ENCODE data around the gene LSP1.
"Not testable (repeated sequence)": the region's sequence is repeated elsewhere in the genome, so short reads cannot be mapped to it uniquely, and the experiment has no call there.

Gene LSP1

GRCh38 chr11:1852877-1853276 is at the start of gene LSP1:
Gene LSP1 (plus strand): TSS chr11:1853084. CDS start chr11:1853145, 61 bp downstream.
- no peak for DNase-seq

- DNase-seq, result no peak
Measured at GRCh38 chr11:1803246-1803645, 49.6 kb upstream of the LSP1 start.

GRCh38 chr11:1803835-1804519 is 48.9 kb upstream of the LSP1 start:
- not testable (repeated sequence) for DNase-seq

DNA sequence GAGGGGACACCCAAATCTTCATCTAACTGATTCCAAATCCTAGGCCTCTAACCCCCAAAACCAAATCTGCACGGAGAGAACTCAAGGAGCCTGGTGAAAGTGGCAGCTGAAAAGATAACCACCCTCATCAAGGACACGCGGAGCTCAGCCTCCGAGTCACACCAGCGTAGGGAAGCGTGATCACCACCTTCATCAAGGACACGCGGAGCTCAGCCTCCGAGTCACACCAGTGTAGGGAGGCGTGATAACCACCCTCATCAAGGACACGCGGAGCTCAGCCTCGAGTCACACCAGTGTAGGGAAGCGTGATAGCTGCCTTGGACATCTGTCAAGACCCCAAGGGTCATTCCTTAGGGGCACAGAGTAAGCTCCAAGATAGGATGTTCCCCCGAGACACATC is 47.4 kb upstream of the LSP1 start:
- no peak for DNase-seq

DNA sequence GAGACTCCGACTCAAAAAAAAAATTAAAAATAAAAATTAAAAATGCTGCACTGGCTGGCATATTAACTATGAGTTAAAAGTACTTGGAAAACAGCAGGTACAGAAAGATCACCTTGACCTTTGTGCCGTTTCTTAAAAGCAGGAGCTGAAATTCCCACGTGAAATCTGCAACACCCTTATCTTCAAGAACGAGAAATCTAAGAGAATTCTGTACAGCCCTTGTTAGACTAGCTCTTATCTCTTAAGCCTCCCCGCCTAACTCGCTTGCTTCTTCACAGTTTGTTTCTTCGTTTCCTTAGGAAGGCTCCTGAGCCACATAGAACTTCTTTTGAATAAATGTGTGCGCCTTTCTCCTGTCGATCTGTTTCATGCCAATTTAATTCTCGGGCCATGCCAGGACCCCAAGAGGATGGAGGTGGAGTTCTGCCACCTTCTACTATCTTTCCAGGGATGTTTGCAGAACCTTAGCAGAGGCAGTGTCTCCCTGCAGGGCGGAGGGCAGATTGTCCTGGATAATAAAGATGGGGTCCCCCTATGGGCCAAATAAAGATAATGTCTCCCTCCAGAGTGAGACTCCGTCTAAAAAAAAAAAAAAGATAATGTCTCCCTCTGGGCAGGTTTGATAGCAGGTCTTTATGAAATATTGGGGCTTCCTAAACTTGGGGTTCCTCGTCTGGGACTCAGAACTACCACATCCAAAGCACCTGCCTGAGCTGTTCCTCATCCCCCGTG is 45.5 kb upstream of the LSP1 start:
- DNase-seq, result no peak

GRCh38 chr11:1810761-1811160 is 42.1 kb upstream of the LSP1 start:
- no peak for DNase-seq

- no peak for DNase-seq
Measured at GRCh38 chr11:1812274-1812673, 40.6 kb upstream of the LSP1 start.

- no peak for DNase-seq
Measured at GRCh38 chr11:1812801-1813200, 40.1 kb upstream of the LSP1 start.

GRCh38 chr11:1813356-1813755 is 39.5 kb upstream of the LSP1 start:
- DNase-seq, result not testable (repeated sequence)

DNA sequence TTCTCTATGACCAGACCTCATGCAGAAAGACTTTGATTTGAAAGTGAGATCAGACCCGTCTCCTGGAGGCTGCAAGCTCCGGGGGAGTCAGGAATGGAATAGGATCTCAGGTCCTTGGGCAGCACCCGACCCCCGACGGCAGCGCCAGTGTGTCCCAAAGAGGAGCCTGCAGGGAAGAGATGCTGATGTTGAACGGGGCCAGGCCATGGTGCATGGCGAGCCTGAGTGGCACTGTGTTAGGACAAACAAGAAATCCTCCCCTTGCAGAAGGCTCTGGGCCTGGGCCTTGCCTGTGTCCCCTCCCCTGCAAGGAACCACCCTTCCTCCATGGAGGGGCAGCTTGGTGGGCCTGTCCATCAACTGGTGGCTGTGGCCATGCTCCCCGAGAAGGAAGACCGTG is 38.2 kb upstream of the LSP1 start:
- DNase-seq, result no peak

- DNase-seq, result no peak
Measured at GRCh38 chr11:1815311-1815710, 37.6 kb upstream of the LSP1 start.

DNA sequence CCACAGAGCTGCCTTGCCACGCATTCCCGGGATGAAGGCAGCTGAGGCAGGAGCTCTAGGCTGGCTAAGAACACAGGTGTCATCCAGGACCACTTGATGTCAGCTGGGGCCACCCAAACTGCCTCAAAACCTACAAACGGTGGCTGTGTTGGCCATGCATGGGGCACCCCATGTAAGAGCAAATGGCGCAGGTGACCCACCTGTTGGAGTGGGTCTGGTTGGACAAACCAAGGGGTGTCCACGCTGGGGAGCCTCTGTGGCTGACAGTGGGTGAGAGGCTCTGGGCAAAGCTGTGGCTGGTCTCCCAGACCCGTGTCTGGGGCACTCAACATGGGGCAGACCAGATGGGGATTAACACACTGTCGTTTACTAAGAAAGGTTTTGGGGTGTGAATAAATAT is 37.1 kb upstream of the LSP1 start:
- DNase-seq, result no peak

DNA sequence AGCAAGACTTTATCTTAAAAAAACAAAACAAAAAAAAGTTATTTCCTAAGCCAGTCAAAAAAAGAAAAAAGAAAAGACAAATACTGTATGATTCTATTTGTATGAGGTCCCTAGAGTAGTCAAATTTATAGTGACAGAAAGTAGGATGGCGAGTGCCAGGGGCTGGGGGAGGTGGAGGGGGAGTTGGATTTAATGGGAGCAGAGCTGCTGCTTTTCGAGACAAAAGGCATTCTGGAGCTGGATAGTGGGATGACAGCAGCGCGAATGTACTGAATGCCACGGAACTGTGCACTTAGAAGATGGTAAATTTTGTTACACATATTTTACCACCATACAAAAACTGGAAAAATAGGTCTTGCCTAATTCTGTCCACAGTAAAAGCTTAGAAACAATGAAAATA is 35.9 kb upstream of the LSP1 start:
- DNase-seq, result no peak

- DNase-seq, result no peak
Measured at GRCh38 chr11:1817511-1817910, 35.4 kb upstream of the LSP1 start.

GRCh38 chr11:1819074-1819473 is 33.8 kb upstream of the LSP1 start:
- DNase-seq, result no peak

GRCh38 chr11:1820463-1821325 is 32.2 kb upstream of the LSP1 start:
- DNase-seq, result peak; percentile 31

DNA sequence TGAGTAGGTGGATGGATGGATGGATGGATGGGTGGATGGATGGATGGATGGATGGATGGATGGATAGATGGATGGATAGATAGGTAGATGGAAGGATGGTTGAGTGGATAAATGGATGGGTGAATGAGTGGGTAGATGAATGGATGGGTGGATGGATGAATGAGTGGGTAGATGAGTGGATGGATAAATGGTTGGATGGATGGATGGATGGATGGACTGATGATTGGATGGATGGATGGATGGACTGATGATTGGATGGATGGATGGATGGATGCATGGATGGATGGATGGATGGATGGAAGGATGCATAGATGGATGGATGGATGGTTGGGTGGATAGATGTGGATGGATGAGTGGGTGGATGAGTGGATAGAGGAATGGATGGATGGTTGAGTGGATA is 31.3 kb upstream of the LSP1 start:
- DNase-seq, result no peak

DNA sequence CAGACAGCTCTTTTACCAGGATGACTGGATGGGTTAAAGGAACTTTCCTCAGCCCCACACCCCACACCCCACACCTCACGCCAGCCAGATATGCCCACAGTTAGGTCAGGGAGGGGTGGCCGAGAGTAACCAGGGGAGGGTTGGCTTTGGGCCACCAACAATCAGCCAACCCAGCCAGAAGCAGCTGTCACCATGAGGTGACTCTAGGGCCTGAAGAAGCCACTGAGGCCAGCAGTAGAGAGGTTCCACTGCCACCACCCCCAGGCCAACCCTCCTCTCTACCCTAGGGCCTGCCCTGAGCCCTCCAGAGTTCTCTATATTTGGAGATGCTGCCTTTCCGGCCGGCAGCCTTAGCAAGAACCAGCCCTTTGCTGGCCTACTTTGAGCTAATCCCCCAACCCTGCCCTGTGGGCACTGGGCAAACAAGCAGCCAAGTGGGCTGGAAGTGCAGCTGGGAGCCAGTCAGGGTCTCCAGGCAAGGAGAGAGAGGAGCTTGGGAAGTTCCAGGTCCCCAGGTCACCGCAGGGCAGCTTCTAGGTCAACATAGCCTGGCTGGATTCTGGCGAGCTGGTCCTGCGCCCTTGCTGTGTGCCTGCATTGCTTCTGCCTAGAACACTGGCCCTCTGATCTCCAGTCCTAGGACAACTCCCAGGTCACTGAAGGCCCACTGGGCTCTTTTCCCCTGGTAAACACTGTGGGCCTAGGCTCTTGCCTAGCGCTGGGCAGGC is 30.1 kb upstream of the LSP1 start:
- DNase-seq, result no peak

GRCh38 chr11:1823376-1824220 is 29.3 kb upstream of the LSP1 start:
- no peak for DNase-seq

- no peak for DNase-seq
Measured at GRCh38 chr11:1824221-1825038, 28.5 kb upstream of the LSP1 start.

Data from EL (cell line).